Fibroblast of mammary gland (primary cell): ENCODE results near the gene SETBP1.

Experiments
- DNase-seq: peaks from one replicate; pipeline ENCODE4 v3.0.0-alpha.2; 2010; ENCODE audit warnings: low read depth
- H3K4me3 ChIP-seq: 2 replicates; pipeline ENCODE4 v1.5.1; 2011; ENCODE audit warnings: low read depth, mild to moderate bottlenecking, low read length, moderate library complexity; ENCODE audit not compliant: control insufficient read depth
- CTCF ChIP-seq: conservative IDR thresholded peaks from 2 replicates; pipeline ENCODE4 v1.5.1; 2011; ENCODE audit warnings: low read depth, low read length, inconsistent platforms; ENCODE audit not compliant: control insufficient read depth, insufficient read depth

SETBP1 gene

GRCh38 chr18:45059695-45060094 lies 379.0 kb downstream of the SETBP1 start:
- peak; percentile 92 for DNase-seq
- TF ChIP-seq CTCF, result no peak
- H3K4me3 ChIP-seq, result no peak overlapping the region

- DNase-seq, result peak; percentile 60
- no peak for TF ChIP-seq CTCF
- H3K4me3 ChIP-seq, result no peak overlapping the region
Observed at GRCh38 chr18:45060102-45060501, 379.4 kb downstream of the SETBP1 start.

- TF ChIP-seq CTCF, result no peak
- no peak for DNase-seq
- no peak overlapping the region for H3K4me3 ChIP-seq
Observed at GRCh38 chr18:45061359-45061758, 380.7 kb downstream of the SETBP1 start.

GRCh38 chr18:45063246-45064038 lies 382.8 kb downstream of the SETBP1 start:
- no peak overlapping the region for H3K4me3 ChIP-seq
- TF ChIP-seq CTCF, result no peak
- DNase-seq, result no peak

GRCh38 chr18:45066210-45066609 lies 385.5 kb downstream of the SETBP1 start:
- DNase-seq, result no peak
- TF ChIP-seq CTCF, result no peak
- H3K4me3 ChIP-seq, result no peak overlapping the region

- no peak for TF ChIP-seq CTCF
- no peak for DNase-seq
- no peak overlapping the region for H3K4me3 ChIP-seq
Observed at GRCh38 chr18:45066886-45067285, 386.2 kb downstream of the SETBP1 start.
